ENCODE measurements around the gene LCN6.

Gene LCN6

DNA sequence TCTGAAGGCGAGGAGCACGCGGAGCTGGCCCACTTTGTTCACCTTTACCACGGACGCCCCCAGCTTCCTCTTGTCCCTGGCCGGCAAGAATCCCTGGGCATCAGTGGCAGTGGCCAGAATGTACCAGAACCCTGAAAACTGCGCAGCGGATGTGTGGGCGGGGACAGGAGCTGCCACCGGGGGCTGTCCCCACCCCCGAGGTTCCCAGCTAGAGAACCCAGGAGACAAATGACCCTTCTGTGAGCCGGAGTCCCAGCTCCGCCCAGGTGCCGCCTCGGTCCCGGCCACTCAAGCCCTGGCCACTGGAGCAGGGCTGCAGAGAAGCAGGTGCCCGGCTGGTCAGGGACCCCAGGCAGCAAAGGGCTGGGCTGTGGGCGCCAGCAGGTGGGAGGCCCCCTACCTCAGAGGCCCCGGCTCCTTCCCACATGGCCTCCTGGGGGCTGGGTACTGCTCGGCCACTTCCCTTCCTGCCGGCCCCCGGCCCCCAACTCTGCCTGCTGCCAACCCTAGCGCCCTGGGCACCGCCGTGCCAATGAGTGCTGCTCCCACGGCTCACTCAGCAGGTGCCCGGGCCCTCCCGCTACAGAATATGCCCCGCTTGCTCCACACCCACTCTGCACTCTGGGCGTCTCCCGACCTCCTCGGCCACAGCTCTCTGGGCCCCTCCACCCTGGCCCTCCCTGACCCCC is 6.3 kb downstream of the LCN6 start:
- DNase-seq = no peak

DNA sequence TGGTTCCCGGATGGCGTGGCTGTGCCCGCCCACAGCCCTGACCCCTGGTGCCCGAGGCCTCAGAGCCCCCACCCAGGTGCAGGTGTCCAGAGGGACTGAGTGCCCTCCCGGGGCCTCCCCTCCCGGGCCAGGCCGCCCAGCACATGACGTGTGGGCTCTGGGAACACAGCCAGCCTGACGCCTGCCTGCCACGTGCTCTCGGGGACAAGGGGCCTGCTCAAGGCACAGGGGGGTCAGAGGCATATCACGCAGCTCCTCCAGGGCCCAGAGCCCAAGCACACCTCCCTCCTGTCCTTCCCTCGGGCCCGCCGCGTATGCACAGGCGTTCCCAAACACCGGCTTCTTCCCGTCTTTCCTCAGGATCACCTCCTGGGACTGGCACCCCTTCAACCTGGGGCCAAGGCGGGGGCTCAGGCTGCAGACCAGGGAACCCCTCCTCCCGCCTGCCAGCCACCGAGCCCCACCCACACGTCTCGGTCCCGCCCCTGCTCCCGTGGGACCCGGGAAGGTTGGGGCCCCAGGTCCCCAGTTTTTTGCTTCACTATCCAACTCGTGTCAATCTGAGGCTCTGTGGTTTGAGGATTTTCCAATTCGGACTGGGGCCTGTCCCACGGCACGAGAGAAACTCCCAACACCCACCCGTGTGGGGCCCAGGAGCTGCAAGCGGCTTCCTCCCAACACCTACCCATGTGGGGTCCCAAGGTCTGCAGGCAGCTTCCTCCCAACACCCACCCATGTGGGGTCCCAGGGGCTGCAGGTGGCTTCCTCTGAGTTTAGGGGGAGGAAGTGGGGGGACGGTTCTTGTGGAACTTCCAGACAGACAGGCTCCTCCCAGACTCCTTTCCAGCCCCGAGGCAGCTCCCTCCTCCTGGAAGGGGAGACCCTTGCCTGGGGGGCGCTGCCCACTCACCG is 7.1 kb downstream of the LCN6 start:
- DNase-seq = no peak

GRCh38 chr9:136740491-136740890 is 7.8 kb downstream of the LCN6 start:
- no peak for DNase-seq

GRCh38 chr9:136740069-136740468 is 8.3 kb downstream of the LCN6 start:
- DNase-seq = no peak

DNA sequence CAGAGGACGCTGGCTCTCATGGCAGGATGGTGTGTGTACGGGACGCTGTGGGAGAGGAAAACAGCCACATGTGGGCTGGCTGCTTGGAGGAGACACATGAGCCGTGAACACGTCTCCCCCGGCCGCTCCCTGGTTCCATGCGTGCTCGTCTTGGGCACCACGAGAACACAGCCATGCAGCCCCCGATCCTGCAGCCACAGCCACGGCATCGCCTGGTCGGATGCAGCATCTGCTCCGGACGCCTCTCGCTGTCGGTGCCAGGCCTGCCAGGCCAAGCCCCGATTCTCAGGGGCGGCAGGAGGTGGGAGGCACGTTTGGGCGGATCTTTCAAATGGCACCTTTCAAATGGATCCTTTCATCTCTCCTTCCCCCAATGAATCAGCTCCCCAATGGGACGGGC is 8.8 kb downstream of the LCN6 start:
- DNase-seq = no peak

DNA sequence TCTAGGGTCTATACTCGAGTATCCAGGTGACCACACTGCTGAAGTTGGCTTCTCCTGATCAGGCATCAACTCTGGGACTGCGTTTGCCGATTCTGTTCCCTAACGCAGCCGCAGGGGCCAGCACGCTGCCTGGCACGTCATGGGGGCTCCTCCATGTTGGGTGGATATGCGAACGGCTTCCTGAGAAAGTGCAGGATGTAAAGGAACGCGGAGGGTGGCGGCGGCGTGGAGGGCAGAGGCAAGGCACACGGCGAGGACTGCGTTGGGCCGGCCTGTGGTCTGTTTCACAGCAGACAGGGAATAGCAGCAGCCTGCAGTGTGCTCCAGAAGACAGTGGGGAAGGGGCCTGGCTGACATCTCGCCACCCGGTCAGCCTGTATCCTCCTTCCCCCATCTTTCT is 9.4 kb downstream of the LCN6 start:
- no peak for DNase-seq

DNA sequence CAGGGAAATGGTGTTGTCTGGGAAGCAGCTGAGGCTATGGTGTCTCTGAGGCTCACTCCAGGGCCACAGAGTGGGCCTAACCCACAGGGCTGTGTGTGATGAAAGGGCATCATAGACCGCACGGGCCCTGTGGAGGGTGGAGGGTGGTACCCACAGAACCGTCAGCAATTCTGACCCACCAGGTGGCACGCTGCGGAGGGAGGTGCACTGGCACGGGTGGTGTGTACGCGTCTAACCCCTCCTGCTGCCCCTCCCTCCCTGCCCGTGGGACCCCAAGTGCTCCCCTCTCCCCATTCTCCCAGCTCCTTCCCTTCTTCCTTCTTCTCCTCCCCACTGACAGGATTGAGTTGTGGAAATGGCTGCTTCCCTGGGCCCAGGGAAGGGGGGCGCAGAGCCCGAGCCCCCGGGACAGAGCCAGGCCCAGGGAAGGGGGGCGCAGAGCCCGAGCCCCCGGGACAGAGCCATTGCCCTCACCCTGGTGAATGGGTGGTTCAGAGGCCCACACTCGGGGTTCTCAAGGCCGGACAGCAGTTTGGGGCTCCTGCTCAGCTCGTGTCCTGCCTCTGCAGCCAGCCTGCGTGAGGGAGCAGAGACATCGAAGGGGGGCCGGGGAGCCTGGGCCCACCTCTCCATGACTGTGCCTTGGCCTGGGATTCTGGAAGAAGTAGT is 12.4 kb downstream of the LCN6 start:
- DNase-seq = no peak

DNA sequence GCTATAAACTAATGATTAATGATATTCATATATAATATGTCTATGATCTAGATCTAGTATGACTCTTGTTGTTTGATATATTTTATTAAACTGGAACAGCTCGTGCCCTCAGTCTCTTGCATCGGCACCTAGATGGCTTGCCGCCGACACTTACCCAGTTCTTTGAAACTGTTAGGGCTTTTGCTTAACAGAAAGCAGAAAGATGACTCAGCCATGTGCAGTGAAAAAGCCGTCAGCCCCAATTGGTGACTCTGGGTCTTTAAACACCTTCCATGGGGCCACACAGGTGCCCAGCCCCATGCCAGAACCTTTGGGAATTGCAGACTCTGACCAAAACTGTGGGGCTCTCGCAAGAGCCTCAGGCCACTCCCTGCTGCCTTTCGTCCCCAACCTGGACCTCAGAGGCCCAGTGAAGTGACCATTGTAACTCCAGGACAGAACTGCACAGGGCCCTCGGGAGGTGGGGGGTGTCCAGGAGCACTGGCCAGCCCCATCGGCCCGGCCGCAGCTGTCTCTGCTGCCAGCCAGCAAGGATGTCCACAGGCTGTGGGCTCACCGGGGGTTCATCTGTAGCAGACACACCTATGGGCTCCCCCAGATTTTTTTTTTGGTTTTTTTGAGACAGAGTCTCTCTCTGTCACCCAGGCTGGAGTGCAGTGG is 13.4 kb downstream of the LCN6 start:
- no peak for DNase-seq

DNA sequence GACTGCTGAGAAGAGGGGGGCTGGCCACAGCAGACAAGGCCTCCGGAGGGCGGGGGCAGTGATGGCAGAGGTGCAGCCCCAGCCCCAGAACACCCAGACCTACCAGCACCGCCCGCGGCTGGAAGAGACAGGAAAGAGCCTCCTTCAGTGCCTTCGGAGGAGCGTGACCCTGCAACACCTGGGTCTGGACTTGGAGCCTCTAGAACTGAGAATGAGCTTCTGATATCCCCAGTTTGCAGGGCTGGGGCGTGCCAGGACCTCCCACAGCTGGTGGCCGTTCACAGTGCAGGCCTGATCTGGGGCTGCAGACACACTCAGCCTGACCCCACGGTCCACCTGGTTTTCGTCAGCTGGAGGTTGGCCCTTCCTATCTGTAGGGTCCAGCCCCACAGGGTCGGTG is 14.7 kb downstream of the LCN6 start:
- DNase-seq = no peak

GRCh38 chr9:136732444-136733178 is 15.7 kb downstream of the LCN6 start:
- DNase-seq = no peak

DNA sequence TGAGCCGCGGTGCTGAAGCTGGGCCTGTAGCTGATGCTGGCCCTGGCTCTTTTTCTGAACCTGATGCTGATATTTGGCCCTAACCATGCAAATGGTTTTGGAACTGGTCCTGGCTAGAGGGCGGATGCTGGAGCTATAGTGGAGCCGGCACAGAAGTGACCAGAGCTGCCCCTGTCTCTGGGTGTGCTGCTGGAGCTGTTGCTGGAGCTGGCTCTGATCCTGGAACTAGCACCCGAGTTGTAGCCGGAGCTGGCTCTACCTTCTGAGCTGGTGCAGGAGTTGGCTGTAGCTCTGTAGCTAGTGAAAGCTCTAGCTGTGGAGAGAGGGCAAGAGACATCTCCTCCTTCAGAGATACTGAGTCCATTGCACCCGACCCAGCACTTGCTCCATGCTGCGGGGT is 18.4 kb downstream of the LCN6 start:
- DNase-seq = no peak

DNA sequence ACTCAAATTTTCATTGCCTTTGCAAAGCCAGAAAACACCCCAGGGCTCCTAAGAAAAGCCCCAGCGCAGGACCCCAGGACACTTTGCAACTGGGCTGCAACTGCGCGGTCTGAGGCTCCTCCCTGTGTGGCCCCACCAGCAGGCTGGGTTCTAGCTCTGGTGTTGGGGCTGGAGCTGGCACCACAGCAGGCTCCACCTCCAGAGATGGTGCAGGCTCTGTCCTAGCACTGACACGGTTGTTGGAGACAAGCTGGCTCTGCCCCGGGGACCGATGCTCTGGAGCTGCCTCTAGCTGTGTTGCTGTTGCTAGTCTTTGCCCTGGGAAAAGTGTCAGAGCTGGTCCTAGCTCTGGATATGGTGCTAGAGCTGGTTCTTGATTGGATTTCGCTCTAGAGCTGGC is 19.2 kb downstream of the LCN6 start:
- DNase-seq = no peak

- DNase-seq = no peak
These were observed 19.7 kb downstream of the LCN6 start for GRCh38 chr9:136728548-136729123.

- DNase-seq = peak; percentile 86
These were observed 20.2 kb downstream of the LCN6 start for GRCh38 chr9:136728080-136728547.

DNA sequence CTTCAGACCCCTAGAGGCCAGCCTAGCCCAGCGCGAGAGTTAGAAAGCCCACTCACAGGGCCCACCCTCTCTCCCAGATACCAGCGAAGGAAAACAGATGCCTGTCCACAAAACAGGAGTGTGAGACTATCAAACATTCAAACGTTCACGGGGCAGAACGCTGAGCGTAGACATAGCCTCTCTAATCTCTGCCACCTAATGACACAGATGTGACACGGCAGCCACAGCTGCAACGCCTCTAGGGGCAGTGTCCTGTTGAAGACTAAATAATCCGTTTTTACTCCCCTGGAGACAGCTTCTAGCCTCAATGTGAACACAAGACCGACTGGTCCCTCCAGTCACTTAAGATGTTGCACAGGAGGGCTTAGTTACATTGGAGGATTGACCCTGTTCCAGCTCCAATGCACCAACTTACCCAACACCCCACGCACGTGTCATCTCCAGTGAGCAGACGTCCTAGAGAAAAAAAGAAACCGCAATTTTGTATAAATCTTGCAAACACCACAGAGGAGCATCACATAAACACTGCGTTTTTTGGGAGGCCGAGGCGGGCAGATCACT is 21.6 kb downstream of the LCN6 start:
- peak; percentile 36 for DNase-seq

DNA sequence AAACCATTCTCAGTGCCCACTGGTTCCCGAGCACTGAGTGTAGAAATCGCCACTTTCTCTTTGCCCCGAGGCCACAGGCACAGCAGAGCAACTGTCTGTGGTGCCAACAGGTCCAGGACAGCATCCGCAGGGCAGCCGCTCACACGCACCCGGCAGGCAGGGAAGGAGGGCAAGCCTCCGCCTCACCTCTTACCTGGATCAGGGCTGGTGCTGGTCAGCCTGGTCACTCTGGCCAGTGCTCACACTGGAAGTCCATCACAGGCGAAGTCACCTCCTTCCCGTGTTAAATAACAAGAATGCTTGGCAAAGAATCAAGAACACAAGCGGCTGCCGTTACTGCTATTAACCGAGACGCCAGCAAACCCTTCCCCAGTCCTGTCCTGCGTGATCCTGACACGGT is 22.2 kb downstream of the LCN6 start:
- no peak for DNase-seq

GRCh38 chr9:136725612-136726011 is 22.7 kb downstream of the LCN6 start:
- no peak for DNase-seq

- no peak for DNase-seq
These were observed 23.6 kb downstream of the LCN6 start for GRCh38 chr9:136724772-136725171.

DNA sequence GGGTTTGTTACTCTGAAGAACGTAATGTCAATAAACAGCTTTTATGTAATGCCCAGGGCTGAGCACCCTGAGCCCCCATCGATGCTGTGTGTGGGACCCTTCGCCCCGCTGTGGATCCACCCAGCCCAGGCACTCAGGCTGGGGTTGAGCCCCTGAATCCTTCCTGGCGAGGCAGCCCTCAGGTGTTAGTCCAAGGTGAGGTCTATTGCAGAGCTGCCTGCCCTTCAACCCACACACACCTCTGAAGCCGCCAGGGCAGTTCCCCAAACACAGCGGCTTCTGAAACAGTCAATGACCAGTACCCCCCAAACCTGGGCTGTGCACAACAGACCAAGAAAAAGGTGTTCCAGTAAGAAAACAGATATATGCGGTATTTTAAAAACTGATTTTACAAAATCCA is 24.3 kb downstream of the LCN6 start:
- no peak for DNase-seq

DNA sequence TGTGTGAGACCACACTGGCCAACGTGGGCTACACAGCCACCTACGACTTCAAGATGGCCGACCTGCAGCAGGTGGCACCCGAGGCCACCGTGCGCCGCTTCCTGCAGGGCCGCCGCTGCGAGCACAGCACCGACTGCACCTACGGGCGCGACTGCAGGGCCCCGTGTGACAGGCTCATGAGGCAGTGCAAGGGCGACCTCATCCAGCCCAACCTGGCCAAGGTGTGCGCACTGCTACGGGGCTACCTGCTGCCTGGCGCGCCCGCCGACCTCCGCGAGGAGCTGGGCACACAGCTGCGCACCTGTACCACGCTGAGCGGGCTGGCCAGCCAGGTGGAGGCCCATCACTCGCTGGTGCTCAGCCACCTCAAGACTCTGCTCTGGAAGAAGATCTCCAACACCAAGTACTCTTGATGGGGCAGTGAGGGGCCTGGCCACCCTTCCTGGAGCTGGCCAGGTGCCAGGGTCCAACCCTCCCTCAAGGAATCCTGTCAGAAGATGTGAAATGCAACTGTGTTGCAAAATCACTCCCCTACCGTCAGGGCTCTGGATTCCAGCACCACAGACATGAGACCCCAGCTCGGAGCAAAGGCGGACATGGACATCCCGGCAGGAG is 24.9 kb downstream of the LCN6 start:
- DNase-seq = no peak

- DNase-seq = no peak
These were observed 25.4 kb downstream of the LCN6 start for GRCh38 chr9:136722969-136723356.

All from effector CD4-positive, alpha-beta T cell (primary cell).